ENCODE data around the gene MAP1S.

Gene MAP1S

GRCh38 chr19:17741456-17741855 lies 22.2 kb downstream of the MAP1S start:
- no peak for DNase-seq

- peak; percentile 46 for DNase-seq
Measured at GRCh38 chr19:17743874-17744580, 24.7 kb downstream of the MAP1S start.

GRCh38 chr19:17747205-17748098 lies 28.2 kb downstream of the MAP1S start:
- DNase-seq: peak; percentile 95

- no peak for DNase-seq
Measured at GRCh38 chr19:17748884-17749638, 29.8 kb downstream of the MAP1S start.

GRCh38 chr19:17749912-17750317 lies 30.6 kb downstream of the MAP1S start:
- DNase-seq: no peak

- no peak for DNase-seq
Measured at GRCh38 chr19:17751103-17751911, 32.0 kb downstream of the MAP1S start, which contains the start of gene FCHO1. FCHO1 (plus strand) TSS chr19:17751477; CDS start chr19:17755165, 3,688 bp downstream.

GRCh38 chr19:17751912-17752273 lies 32.6 kb downstream of the MAP1S start:
- no peak for DNase-seq

GRCh38 chr19:17752865-17753639 lies 33.8 kb downstream of the MAP1S start:
- no peak for DNase-seq

- peak; percentile 34 for DNase-seq
Measured at GRCh38 chr19:17753976-17754375, 34.7 kb downstream of the MAP1S start.

GRCh38 chr19:17754634-17755442 lies 35.6 kb downstream of the MAP1S start:
- no peak for DNase-seq

GRCh38 chr19:17755443-17755890 lies 36.2 kb downstream of the MAP1S start:
- DNase-seq: peak; percentile 39

- peak; percentile 66 for DNase-seq
Measured at GRCh38 chr19:17755977-17756670, 36.8 kb downstream of the MAP1S start.

GRCh38 chr19:17757125-17757524 lies 37.8 kb downstream of the MAP1S start:
- no peak for DNase-seq

GRCh38 chr19:17758515-17758914 lies 39.2 kb downstream of the MAP1S start:
- no peak for DNase-seq

GRCh38 chr19:17761148-17761547 lies 41.9 kb downstream of the MAP1S start:
- DNase-seq: no peak

GRCh38 chr19:17762505-17763229 lies 43.4 kb downstream of the MAP1S start:
- DNase-seq: peak; percentile 66

GRCh38 chr19:17764348-17764747 lies 45.1 kb downstream of the MAP1S start:
- no peak for DNase-seq

GRCh38 chr19:17765069-17765618 lies 45.9 kb downstream of the MAP1S start:
- peak; percentile 16 for DNase-seq
